K562 (cell line): Measurements from ENCODE around the gene FLAD1. TPM values are rescaled to one million over a fixed set of nuclear protein-coding genes. Genes with fewer than 3 reads are reported as not detected.

Experiments used
- E4F1 ChIP-seq: fragments of 250-450 bp; sonication (Bioruptor Pico); IDR thresholded peaks from 2 replicates; pipeline ENCODE4 v1.5.0; 2021; ENCODE audit warnings: mild to moderate bottlenecking, borderline replicate concordance
- KLF6 ChIP-seq: fragments of 250-450 bp; sonication (Bioruptor Pico); IDR thresholded peaks from 2 replicates; pipeline ENCODE4 v1.4.0; 2020; ENCODE audit warnings: mild to moderate bottlenecking, moderate library complexity, borderline replicate concordance
- NR2F6 ChIP-seq: fragments of 450-650 bp; formaldehyde crosslinking; IDR thresholded peaks from 2 replicates; pipeline ENCODE4 v1.4.0; 2020; ENCODE audit warnings: mild to moderate bottlenecking
- SRSF7 ChIP-seq: fragments of 200-400 bp; formaldehyde crosslinking; optimal IDR thresholded peaks from 2 replicates; pipeline ENCODE3; 2017; ENCODE audit warnings: mild to moderate bottlenecking, low read depth, low read length
- ZBTB40 ChIP-seq, 2 experiments: fragments of 450-650 bp in 1 of 2; sonication (generic) in 1 of 2; formaldehyde crosslinking in 1 of 2; IDR thresholded peaks; 2 replicates each; pipeline versions ENCODE4 v1.7.1 to v1.9.0; 2016 to 2022; ENCODE audit warnings: inconsistent platforms in 1 of 2, mild to moderate bottlenecking in 1 of 2, missing genetic modification reagents in 1 of 2
- ZHX1 ChIP-seq: fragments of 150-350 bp; conservative IDR thresholded peaks from 2 replicates; pipeline ENCODE4 v1.6.1; 2014; ENCODE audit warnings: low read length
- ZNF197 ChIP-seq: fragments of 200-800 bp; sonication (Bioruptor generic); IDR thresholded peaks from 2 replicates; pipeline ENCODE4 v1.6.1; 2016; ENCODE audit warnings: low read depth, missing genetic modification characterization, missing compliant biosample characterization
- ZNF77 ChIP-seq: fragments of 250-450 bp; sonication (Bioruptor Pico); IDR thresholded peaks from 2 replicates; pipeline ENCODE4 v1.5.0; 2020
- polyA plus RNA-seq, 8 experiments: library from polyadenylated mRNA; depleted of rRNA in 4 of 8; stranded (reverse) in 5 of 8; unstranded in 3 of 8; fragments of >200 nt; fragmentation: Nextera tagmentation in 2 of 8; fragmentation: Illumina TruSeq in 1 of 8; extraction: Ambion mirVana in 2 of 8; extraction: Trizol in 1 of 8; gene quantifications; 2 replicates each; pipeline versions ENCODE4 v1.2.1 to v1.2.3, GENCODE V29; 2011 to 2014; ENCODE audit warnings: inconsistent platforms in 1 of 8, missing spikeins in 1 of 8
- total RNA-seq, 7 experiments: library from RNA; depleted of rRNA in 6 of 7; stranded (reverse); fragments of >200 nt in 6 of 7; fragmentation: Illumina TruSeq in 2 of 7; extraction: Trizol in 2 of 7; gene quantifications; 2 replicates each; pipeline versions ENCODE4 v1.2.1 to v1.2.3, GENCODE V29; 2011 to 2021; ENCODE audit warnings: low replicate concordance in 1 of 7

The FLAD1 gene
- total and polyA plus RNA-seq, 9 of the 15 experiments (the other 6 are each of a cell fraction or from before 2014, with no cell fraction given): 24.9 to 85.8 (median 67.0) TPM

GRCh38 chr1:154936555-154937084 lies 46.5 kb upstream of the FLAD1 start, which contains the start of gene PMVK (continued):
- TF ChIP-seq KLF6: no peak
- no peak for TF ChIP-seq E4F1
- TF ChIP-seq ZNF197 (CRISPR knock-in tag): peak; percentile 35; the same call in 1 of the 2 replicates
- no peak for TF ChIP-seq SRSF7
- TF ChIP-seq ZNF77 (CRISPR knock-in tag): no peak
- peak; percentile 75; the same call in 1 of the 2 replicates for TF ChIP-seq ZBTB40 (IDR thresholded peaks at IDR 0.05)
- TF ChIP-seq ZBTB40 (CRISPR knock-in tag; IDR thresholded peaks at IDR 0.05): no peak
- peak; percentile 34; the same call in 1 of the 2 replicates for TF ChIP-seq ZHX1
- no peak for TF ChIP-seq NR2F6 (CRISPR knock-in tag)
